ENCODE measurements around the gene MT1G. TPM values are rescaled to one million over a fixed set of nuclear protein-coding genes. Genes with fewer than 3 reads are reported as not detected.
A peak's percentile ranks its signal among the peaks of the same experiment; 100 is the strongest.

The MT1G gene
- polyA plus RNA-seq, 1 of the 3 experiments (the other 2 are of a cell fraction), result 1.2 TPM

GRCh38 chr16:56658327-56658875, 9.5 kb downstream of the MT1G start:
- H3K27me3 ChIP-seq (ENCODE audit: insufficient read depth), result peaks cover 16% of the 10 kb centered on the region; the same call in 1 of the 2 replicates
- ChIA-PET CTCF (interaction anchor here (0.6 kb wide), 1 partner anchor 1316 kb away, joined by 3 read pairs; no protein-coding TSS in a partner anchor), POLR2A (no interaction called here)
- H4K20me1 ChIP-seq (ENCODE audit: insufficient read depth), result no peaks in the 10 kb centered on the region
- H3K4me3 ChIP-seq (ENCODE audit: low read depth in 2 of 2, low read length in 1 of 2), result peak overlapping the region; percentile 53 to 56; a peak in 3 of 4 replicates
- no peaks in the 10 kb centered on the region for H3K9me2 ChIP-seq
- peak overlapping the region; percentile 63; the same call in 1 of the 2 replicates for H2AFZ ChIP-seq (ENCODE audit: low read depth)
- no peak for DNase-seq
- no peaks in the 10 kb centered on the region for H3K36me3 ChIP-seq (replicated peaks in 1 of 2; ENCODE audit: control insufficient read depth in 1 of 2, insufficient read depth in 2 of 2, low read length in 1 of 2)
- no peak overlapping the region for H3K9ac ChIP-seq
- H3K9me3 ChIP-seq, result no peaks in the 10 kb centered on the region
- peaks cover 0 to 8% of the 10 kb centered on the region in 2 experiments; a peak in 1 of 4 replicates for H3K4me1 ChIP-seq (ENCODE audit: control insufficient read depth in 1 of 2, insufficient read depth in 2 of 2, low read depth in 1 of 2, low read length in 1 of 2)
- peak overlapping the region; percentile 80 for H3K4me2 ChIP-seq
- no peak overlapping the region for H3K27ac ChIP-seq (ENCODE audit: low read depth in 2 of 2, low read length in 1 of 2)
- H3F3A ChIP-seq (replicated peaks; ENCODE audit: insufficient read depth), result no peaks in the 10 kb centered on the region
- WGBS (ENCODE audit: low lambda C conversion rate), result 86% methylated on average over 10 of the region's 10 CpGs
- H3K79me2 ChIP-seq (ENCODE audit: insufficient read depth), result no peaks in the 10 kb centered on the region
- TF ChIP-seq MEF2A (IDR thresholded peaks at IDR 0.05; ENCODE audit: borderline replicate concordance, low read depth), result no peak
- TF ChIP-seq TCF12 (IDR thresholded peaks at IDR 0.05), result no peak
- TF ChIP-seq NRF1 (IDR thresholded peaks at IDR 0.05; ENCODE audit: low read depth, low read length), result no peak
- TF ChIP-seq IRF3 (IDR thresholded peaks at IDR 0.05; ENCODE audit: low read depth, low read length), result no peak
- no peak for TF ChIP-seq FOXM1 (IDR thresholded peaks at IDR 0.05; ENCODE audit: low read depth)
- TF ChIP-seq EZH2phosphoT487 (IDR thresholded peaks at IDR 0.05; ENCODE audit: borderline replicate concordance, low read depth), result no peak
- no peak for TF ChIP-seq FOXJ3 (CRISPR knock-in tag; IDR thresholded peaks at IDR 0.05)
- TF ChIP-seq, protein P1, sequence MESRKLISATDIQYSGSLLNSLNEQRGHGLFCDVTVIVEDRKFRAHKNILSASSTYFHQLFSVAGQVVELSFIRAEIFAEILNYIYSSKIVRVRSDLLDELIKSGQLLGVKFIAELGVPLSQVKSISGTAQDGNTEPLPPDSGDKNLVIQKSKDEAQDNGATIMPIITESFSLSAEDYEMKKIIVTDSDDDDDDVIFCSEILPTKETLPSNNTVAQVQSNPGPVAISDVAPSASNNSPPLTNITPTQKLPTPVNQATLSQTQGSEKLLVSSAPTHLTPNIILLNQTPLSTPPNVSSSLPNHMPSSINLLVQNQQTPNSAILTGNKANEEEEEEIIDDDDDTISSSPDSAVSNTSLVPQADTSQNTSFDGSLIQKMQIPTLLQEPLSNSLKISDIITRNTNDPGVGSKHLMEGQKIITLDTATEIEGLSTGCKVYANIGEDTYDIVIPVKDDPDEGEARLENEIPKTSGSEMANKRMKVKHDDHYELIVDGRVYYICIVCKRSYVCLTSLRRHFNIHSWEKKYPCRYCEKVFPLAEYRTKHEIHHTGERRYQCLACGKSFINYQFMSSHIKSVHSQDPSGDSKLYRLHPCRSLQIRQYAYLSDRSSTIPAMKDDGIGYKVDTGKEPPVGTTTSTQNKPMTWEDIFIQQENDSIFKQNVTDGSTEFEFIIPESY (IDR thresholded peaks at IDR 0.05; ENCODE audit: borderline replicate concordance, low read depth), result no peak

DNA sequence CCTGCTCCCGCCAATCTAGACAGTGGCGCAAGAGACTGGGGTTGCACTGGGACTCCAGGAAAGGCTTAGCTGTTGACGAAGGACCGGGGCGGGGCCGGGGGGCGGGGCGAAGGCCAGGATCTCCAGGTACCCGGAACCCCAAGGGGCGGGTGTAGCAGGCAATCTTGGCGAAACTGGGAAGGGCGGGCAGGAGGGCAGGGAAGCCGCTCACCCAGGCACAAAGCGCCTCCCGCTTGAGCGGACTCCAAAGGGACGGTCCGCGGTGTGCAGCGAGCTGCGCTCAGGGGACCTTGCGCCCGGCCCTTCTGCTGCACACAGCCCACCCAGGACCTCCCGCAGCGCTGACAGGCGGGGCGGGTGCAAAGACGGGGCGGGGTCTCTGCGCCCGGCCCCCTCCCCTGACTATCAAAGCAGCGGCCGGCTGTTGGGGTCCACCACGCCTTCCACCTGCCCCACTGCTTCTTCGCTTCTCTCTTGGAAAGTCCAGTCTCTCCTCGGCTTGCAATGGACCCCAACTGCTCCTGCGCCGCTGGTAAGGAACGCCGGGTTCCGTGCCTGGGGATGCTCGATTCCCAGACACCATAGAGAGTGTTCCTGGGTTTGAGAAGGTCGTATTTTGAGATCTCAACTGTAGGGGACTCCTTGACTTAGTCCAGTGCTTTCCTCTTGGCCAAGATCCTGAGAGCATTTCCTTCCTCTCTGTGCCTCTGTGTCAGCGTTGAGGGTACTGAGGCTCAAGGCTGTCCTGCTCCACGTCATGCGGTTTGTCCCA, 10.1 kb downstream of the MT1G start, which contains the start of gene MT1F:
MT1F (plus strand) TSS at position 405 of the 772 bp plus-strand sequence; CDS start at position 505, 100 bp downstream.
- CTCF ChIA-PET, result no interaction called here

More for the DNA sequence above, 10.1 kb downstream of the MT1G start, which contains the start of gene MT1F:
- Histone ChIP-seq H3K27me3 (ENCODE audit: insufficient read depth) (peaks cover 16% of the 10 kb centered on the region; the same call in 1 of the 2 replicates), H3F3A (replicated peaks; ENCODE audit: insufficient read depth) (no peaks in the 10 kb centered on the region), H3K36me3 (replicated peaks in 1 of 2; ENCODE audit: control insufficient read depth in 1 of 2, insufficient read depth in 2 of 2, low read length in 1 of 2) (no peaks in the 10 kb centered on the region), H3K4me1 (ENCODE audit: control insufficient read depth in 1 of 2, insufficient read depth in 2 of 2, low read depth in 1 of 2, low read length in 1 of 2) (peaks cover 0 to 8% of the 10 kb centered on the region in 2 experiments; a peak in 1 of 4 replicates), H3K4me3 (ENCODE audit: low read depth in 2 of 2, low read length in 1 of 2) (peak within 1 kb of the TSS; percentile 53 to 56), H2AFZ (ENCODE audit: low read depth) (peak within 1 kb of the TSS; percentile 65; the same call in 1 of the 2 replicates), H3K27ac (ENCODE audit: low read depth in 2 of 2, low read length in 1 of 2) (no peak within 1 kb of the TSS), H3K4me2 (peak within 1 kb of the TSS; percentile 80), H4K20me1 (ENCODE audit: insufficient read depth) (no peaks in the 10 kb centered on the region), H3K79me2 (ENCODE audit: insufficient read depth) (no peaks in the 10 kb centered on the region), H3K9ac (peak within 1 kb of the TSS; percentile 8; the same call in 1 of the 2 replicates), H3K9me3 (no peaks in the 10 kb centered on the region), H3K9me2 (no peaks in the 10 kb centered on the region)
- POLR2A ChIA-PET, result no interaction called here
- 20% methylated on average over 16 of the region's 46 CpGs for WGBS (ENCODE audit: low lambda C conversion rate)
- TF ChIP-seq MXI1 (IDR thresholded peaks at IDR 0.05; ENCODE audit: low read depth, low read length) (peak; percentile 51; the same call in 1 of the 2 replicates), TAF1 (IDR thresholded peaks at IDR 0.05; ENCODE audit: borderline replicate concordance, low read depth, low read length) (peak; percentile 17; the same call in 1 of the 2 replicates), SMC3 (IDR thresholded peaks at IDR 0.05; ENCODE audit: low read depth, low read length) (no peak)
- DNase-seq, result peak; percentile 86

Measured in SK-N-SH (cell line).